ENCODE measurements around the gene SPTBN1. TPM values are rescaled to one million over a fixed set of nuclear protein-coding genes. Genes with fewer than 3 reads are reported as not detected.
A peak's percentile ranks its signal among the peaks of the same experiment; 100 is the strongest.

SPTBN1 gene
- total RNA-seq, 1 donor, result 200 TPM

GRCh38 chr2:54636415-54637139 is 180.4 kb downstream of the SPTBN1 start:
- no peak overlapping the region for H3K4me3 ChIP-seq (ENCODE audit: low read depth, low read length)
- no peak for TF ChIP-seq CTCF (IDR thresholded peaks at IDR 0.05; ENCODE audit: insufficient read depth, low read depth, low read length)
- DNase-seq (ENCODE audit: low read depth), result peak; percentile 27

- no peak overlapping the region for H3K4me3 ChIP-seq (ENCODE audit: low read depth, low read length)
- TF ChIP-seq CTCF (IDR thresholded peaks at IDR 0.05; ENCODE audit: insufficient read depth, low read depth, low read length), result no peak
- peak; percentile 36 for DNase-seq (ENCODE audit: low read depth)
These were observed 182.0 kb downstream of the SPTBN1 start for GRCh38 chr2:54638103-54638502.

- H3K4me3 ChIP-seq (ENCODE audit: low read depth, low read length), result no peak overlapping the region
- DNase-seq (ENCODE audit: low read depth), result peak; percentile 81
- TF ChIP-seq CTCF (IDR thresholded peaks at IDR 0.05; ENCODE audit: insufficient read depth, low read depth, low read length), result no peak
These were observed 182.7 kb downstream of the SPTBN1 start for GRCh38 chr2:54638774-54639187.

GRCh38 chr2:54639609-54640008 is 183.5 kb downstream of the SPTBN1 start:
- peak; percentile 69 for DNase-seq (ENCODE audit: low read depth)
- no peak for TF ChIP-seq CTCF (IDR thresholded peaks at IDR 0.05; ENCODE audit: insufficient read depth, low read depth, low read length)
- no peak overlapping the region for H3K4me3 ChIP-seq (ENCODE audit: low read depth, low read length)

- DNase-seq (ENCODE audit: low read depth), result peak; percentile 79
- no peak overlapping the region for H3K4me3 ChIP-seq (ENCODE audit: low read depth, low read length)
- no peak for TF ChIP-seq CTCF (IDR thresholded peaks at IDR 0.05; ENCODE audit: insufficient read depth, low read depth, low read length)
These were observed 184.9 kb downstream of the SPTBN1 start for GRCh38 chr2:54640834-54641540.

- TF ChIP-seq CTCF (IDR thresholded peaks at IDR 0.05; ENCODE audit: insufficient read depth, low read depth, low read length), result no peak
- no peak overlapping the region for H3K4me3 ChIP-seq (ENCODE audit: low read depth, low read length)
- no peak for DNase-seq (ENCODE audit: low read depth)
These were observed 185.9 kb downstream of the SPTBN1 start for GRCh38 chr2:54641988-54642387.
